Hepatocyte (in vitro differentiated cells): Measurements from ENCODE around the gene ZNF17.
"Not testable (repeated sequence)": the region's sequence is repeated elsewhere in the genome, so short reads cannot be mapped to it uniquely, and the experiment has no call there.

Experiments
- CTCF ChIP-seq: fragments of 200-600 bp; sonication (generic); IDR thresholded peaks from 2 replicates; pipeline ENCODE4 v1.5.1; 2016; ENCODE audit warnings: antibody characterized with exemption, mild to moderate bottlenecking; ENCODE audit not compliant: poor library complexity
- EZH2 ChIP-seq: fragments of 200-600 bp; sonication (generic); IDR thresholded peaks from 2 replicates; pipeline ENCODE4 v1.6.1; 2016; ENCODE audit warnings: antibody characterized with exemption, mild to moderate bottlenecking, borderline replicate concordance

GRCh38 chr19:57374647-57375046 lies 36.3 kb upstream of the ZNF17 start:
- not testable (repeated sequence) for TF ChIP-seq CTCF, EZH2
